Endothelial cell of umbilical vein (primary cell): ENCODE measurements around the gene AP1B1. TPM values are rescaled to one million over a fixed set of nuclear protein-coding genes. Genes with fewer than 3 reads are reported as not detected.

Experiments used
- BruUV-seq: library from RNA; stranded (reverse); fragments of 400-500 nt; replicated peaks from 2 replicates; lab custom pipeline; 2021; lab: Mats Ljungman, UMichigan
- CTCF ChIA-PET: fragments of 300-600, 350-600 bp; sonication (Branson Sonifier 250); formaldehyde crosslinking; loops from one replicate; lab custom pipeline; 2021; ENCODE audit warnings: antibody characterized with exemption, inconsistent platforms; lab: Charles Lee
- POLR2A ChIA-PET: fragments of 300-600, 350-600 bp; sonication (Branson Sonifier 250); formaldehyde crosslinking; loops from one replicate; lab custom pipeline; 2021; ENCODE audit warnings: antibody characterized with exemption, inconsistent platforms; lab: Charles Lee
- DNase-seq: peaks from one replicate; pipeline ENCODE4 v3.0.0-alpha.2; 2011; ENCODE audit warnings: low read depth, low spot score
- FAIRE-seq: peaks from 2 replicates; lab custom pipeline; 2011; peaks lifted over from hg19 to GRCh38; lab: Jason Lieb, UNC
- H2AFZ ChIP-seq: 2 replicates; pipeline ENCODE4 v1.6.0; 2012; ENCODE audit warnings: low read depth, low read length, control low read depth, inconsistent platforms
- H3K27ac ChIP-seq: 2 replicates; pipeline ENCODE4 v1.5.1; 2011; ENCODE audit warnings: low read depth, mild to moderate bottlenecking, control low read depth, low read length, moderate library complexity; ENCODE audit not compliant: insufficient read depth
- H3K27me3 ChIP-seq, 2 experiments: 2 replicates each; pipeline versions ENCODE4 v1.6.0 to v1.6.1; 2011; ENCODE audit warnings: low read length in 2 of 2, mixed read lengths in 1 of 2; ENCODE audit not compliant: control insufficient read depth in 2 of 2, insufficient read depth in 2 of 2
- H3K36me3 ChIP-seq, 2 experiments: 2 replicates in 1 of 2; 3 replicates in 1 of 2; pipeline ENCODE4 v1.5.1; 2011; ENCODE audit warnings: low read length in 2 of 2, mild to moderate bottlenecking in 1 of 2, moderate library complexity in 1 of 2; ENCODE audit not compliant: control insufficient read depth in 2 of 2, insufficient read depth in 2 of 2; ENCODE audit errors: extremely low read depth in 1 of 2
- H3K4me1 ChIP-seq: 3 replicates; pipeline ENCODE4 v1.5.1; 2011; ENCODE audit warnings: mild to moderate bottlenecking, low read length; ENCODE audit not compliant: control insufficient read depth, insufficient read depth; ENCODE audit errors: extremely low read depth
- H3K4me2 ChIP-seq: 2 replicates; pipeline ENCODE4 v1.6.1; 2011; ENCODE audit warnings: low read length, control low read depth, mixed read lengths; ENCODE audit not compliant: insufficient read depth
- H3K4me3 ChIP-seq, 3 experiments: fragments of 200-600 bp in 1 of 3; sonication (generic), shearing (Covaris generic) in 1 of 3; replicated peaks in 1 of 3; 2 replicates each; pipeline ENCODE4 v1.5.1; 2011 to 2016; ENCODE audit warnings: control low read depth in 3 of 3, low read length in 3 of 3, mild to moderate bottlenecking in 2 of 3, inconsistent platforms in 1 of 3, low read depth in 1 of 3, moderate library complexity in 1 of 3; ENCODE audit not compliant: insufficient read depth in 1 of 3
- H3K79me2 ChIP-seq: 2 replicates; pipeline ENCODE4 v1.6.0; 2012; ENCODE audit warnings: low read length, inconsistent platforms; ENCODE audit not compliant: control insufficient read depth, insufficient read depth
- H3K9ac ChIP-seq: replicated peaks from 2 replicates; pipeline ENCODE3; 2011; ENCODE audit warnings: low read length, control low read depth; ENCODE audit not compliant: insufficient read depth; ENCODE audit errors: extremely low read depth
- H3K9me1 ChIP-seq: replicated peaks from 3 replicates; pipeline ENCODE4 v1.6.0; 2011; ENCODE audit warnings: mild to moderate bottlenecking, low read length; ENCODE audit not compliant: control insufficient read depth, insufficient read depth; ENCODE audit errors: extremely low read depth
- H3K9me3 ChIP-seq: replicated peaks from 2 replicates; pipeline ENCODE4 v1.5.1; 2012; ENCODE audit warnings: low read length, inconsistent platforms; ENCODE audit not compliant: control insufficient read depth, insufficient read depth
- H4K20me1 ChIP-seq: replicated peaks from 2 replicates; pipeline ENCODE3; 2011; ENCODE audit warnings: mild to moderate bottlenecking, low read length; ENCODE audit not compliant: control insufficient read depth, insufficient read depth; ENCODE audit errors: extremely low read depth
- CTCF ChIP-seq, 2 donors: IDR thresholded peaks; 1 replicate in 1 of 2; 2 replicates in 1 of 2; pipeline ENCODE4 v1.5.1; 2011; ENCODE audit warnings: low read length in 2 of 2, mild to moderate bottlenecking in 2 of 2, moderate library complexity in 2 of 2, control low read depth in 1 of 2, inconsistent platforms in 1 of 2, low read depth in 1 of 2; ENCODE audit not compliant: insufficient read depth in 1 of 2; ENCODE audit errors: extremely low read depth in 1 of 2
- EZH2 ChIP-seq: IDR thresholded peaks from 2 replicates; pipeline ENCODE4 v1.6.1; 2012; ENCODE audit warnings: borderline replicate concordance, low read depth, mild to moderate bottlenecking, moderate library complexity, low read length, inconsistent platforms; ENCODE audit not compliant: severe bottlenecking
- FOS ChIP-seq: IDR thresholded peaks from 2 replicates; pipeline ENCODE4 v1.6.1; 2011; ENCODE audit warnings: mild to moderate bottlenecking, low read length, moderate library complexity, borderline replicate concordance; ENCODE audit not compliant: insufficient read depth
- GATA2 ChIP-seq: IDR thresholded peaks from 2 replicates; pipeline ENCODE4 v1.7.0; 2011; ENCODE audit warnings: low read depth, mild to moderate bottlenecking, moderate library complexity, mixed read lengths, low read length; ENCODE audit not compliant: insufficient read length, insufficient read depth
- JUN ChIP-seq: IDR thresholded peaks from 2 replicates; pipeline ENCODE4 v1.6.1; 2011; ENCODE audit warnings: borderline replicate concordance, low read depth; ENCODE audit not compliant: insufficient read length, insufficient read depth
- MAX ChIP-seq: IDR thresholded peaks from 2 replicates; pipeline ENCODE4 v1.6.1; 2011; ENCODE audit not compliant: insufficient read depth, insufficient read length
- MYC ChIP-seq: IDR thresholded peaks from one replicate; pipeline ENCODE4 v1.6.1; 2011; ENCODE audit warnings: mild to moderate bottlenecking, low read depth, low read length
- POLR2A ChIP-seq: IDR thresholded peaks from 2 replicates; pipeline ENCODE4 v1.6.1; 2012; ENCODE audit warnings: low read depth, mild to moderate bottlenecking, control low read depth, low read length
- POLR2AphosphoS5 ChIP-seq: IDR thresholded peaks from 2 replicates; pipeline ENCODE4 v1.6.1; 2012; ENCODE audit warnings: low read depth, mild to moderate bottlenecking, control low read depth, low read length, moderate library complexity; ENCODE audit not compliant: insufficient read depth
- dilution Hi-C: fragments of 300-500 bp; cut with MboI; formaldehyde crosslinking; loops from one replicate; pipeline ENCODE4 v1.15.0; 2019; ENCODE audit warnings: low sequenced_read_pairs; ENCODE audit not compliant: extremely low pct_ligation_motif_present
- intact Hi-C: fragments of 100-400 bp; cut with micrococcal nuclease; formaldehyde crosslinking; loops from one replicate; pipeline ENCODE4 v1.10.0; 2022
- polyA plus RNA-seq, 4 experiments: library from polyadenylated mRNA; depleted of rRNA in 3 of 4; stranded (reverse) in 3 of 4; unstranded in 1 of 4; fragments of >200 nt; gene quantifications; 2 replicates each; pipeline versions ENCODE4 v1.2.1 to v1.2.3, GENCODE V29; 2011 to 2012; ENCODE audit warnings: missing spikeins in 1 of 4
- total RNA-seq: library from RNA; stranded (reverse); gene quantifications from 2 replicates; pipeline ENCODE4 v1.2.3, GENCODE V29; 2021

The AP1B1 gene
- total and polyA plus RNA-seq, 2 donors (not counting 3 experiments of a cell fraction or from before 2014, with no cell fraction given), result 107 to 131 TPM

- FAIRE-seq, result no peak
- Histone ChIP-seq H3K9me3 (no peaks in the 10 kb centered on the region), H4K20me1 (no peaks in the 10 kb centered on the region), H3K4me2 (no peak overlapping the region), H3K4me3 (no peak overlapping the region), H3K27me3 (no peaks in the 10 kb centered on the region), H3K9ac (no peak overlapping the region), H3K36me3 (peaks cover 19 to 72% of the 10 kb centered on the region in 2 experiments), H2AFZ (no peak overlapping the region), H3K4me1 (no peaks in the 10 kb centered on the region), H3K79me2 (no peaks in the 10 kb centered on the region), H3K27ac (no peak overlapping the region), H3K9me1 (no peaks in the 10 kb centered on the region)
- TF ChIP-seq GATA2 (no peak), JUN (no peak), CTCF (IDR thresholded peaks at IDR 0.05; ENCODE audit: extremely low read depth in 1 of 2, insufficient read depth in 1 of 2, low read depth in 1 of 2, low read length in 2 of 2) (no peak), EZH2 (no peak), POLR2A (no peak), MAX (no peak), FOS (no peak), MYC (no peak), POLR2AphosphoS5 (no peak)
- DNase-seq, result no peak
- CTCF ChIA-PET, result interaction anchor here (2.9 kb wide), 1 partner anchor 10 kb away, joined by 9 read pairs; no protein-coding TSS in a partner anchor
- intact Hi-C loops, result no loop called here
- dilution Hi-C loops, result no loop called here
- no TSS peak for BruUV-seq
- POLR2A ChIA-PET, result no interaction called here
These were observed 39.4 kb downstream of the AP1B1 start for GRCh38 chr22:29348956-29349355.
